BJ (cell line): ENCODE measurements around the gene NOX5. TPM values are rescaled to one million over a fixed set of nuclear protein-coding genes. Genes with fewer than 3 reads are reported as not detected.
A peak's percentile ranks its signal among the peaks of the same experiment; 100 is the strongest.

Source experiments
- CTCF ChIA-PET: fragments of 350-600 bp; formaldehyde crosslinking; extraction: SDS; loops from one replicate; lab custom pipeline; 2021; ENCODE audit warnings: antibody characterized with exemption, inconsistent platforms; lab: Yijun Ruan, JAX
- POLR2A ChIA-PET: fragments of 300-600 bp; sonication (Branson Sonifier 250); formaldehyde crosslinking; extraction: SDS; loops from one replicate; lab custom pipeline; 2021; ENCODE audit warnings: antibody characterized with exemption; lab: Charles Lee
- DNase-seq: peaks from one replicate; pipeline ENCODE4 v3.0.0-alpha.2; 2011; ENCODE audit warnings: low read depth
- H3K27me3 ChIP-seq: 2 replicates; pipeline ENCODE4 v1.6.0; 2011; ENCODE audit warnings: low read length; ENCODE audit not compliant: control insufficient read depth, insufficient read depth
- H3K36me3 ChIP-seq: 2 replicates; pipeline ENCODE4 v1.5.1; 2011; ENCODE audit warnings: low read length; ENCODE audit not compliant: control insufficient read depth, insufficient read depth
- H3K4me3 ChIP-seq: 2 replicates; pipeline ENCODE4 v1.5.1; 2011; ENCODE audit warnings: low read depth, mild to moderate bottlenecking, control low read depth, low read length
- CTCF ChIP-seq: IDR thresholded peaks from 2 replicates; pipeline ENCODE4 v1.5.1; 2011; ENCODE audit warnings: low read depth, mild to moderate bottlenecking, control low read depth, inconsistent platforms, low read length, moderate library complexity; ENCODE audit not compliant: insufficient read depth
- polyA plus RNA-seq: library from polyadenylated mRNA; depleted of rRNA; stranded (reverse); fragments of >200 nt; gene quantifications from 2 replicates; pipeline ENCODE4 v1.2.3, GENCODE V29; 2011

The NOX5 gene
- polyA plus RNA-seq, 1 experiment, result 0.86 TPM

GRCh38 chr15:69032031-69032430 is 17.5 kb downstream of the NOX5 start:
- POLR2A ChIA-PET, result no interaction called here
- CTCF ChIA-PET, result interaction anchor here (0.7 to 1.6 kb wide), 6 partner anchors 9 to 41 kb away, joined by 3 to 14 read pairs (median 4); partner anchors contain the start of gene NOX5
- no peak for DNase-seq
- TF ChIP-seq CTCF, result no peak
- H3K36me3 ChIP-seq, result no peaks in the 10 kb centered on the region
- no peaks in the 10 kb centered on the region for H3K27me3 ChIP-seq
- no peak overlapping the region; the same call in none of the 2 replicates for H3K4me3 ChIP-seq

- ChIA-PET POLR2A (no interaction called here), CTCF (interaction anchor here (0.6 to 1.7 kb wide), 4 partner anchors 11 to 100 kb away, joined by 3 to 6 read pairs (median 4); no protein-coding TSS in a partner anchor)
- H3K27me3 ChIP-seq, result no peaks in the 10 kb centered on the region
- H3K36me3 ChIP-seq, result no peaks in the 10 kb centered on the region
- no peak for TF ChIP-seq CTCF
- no peak for DNase-seq
- no peak overlapping the region for H3K4me3 ChIP-seq
Observed at GRCh38 chr15:69032703-69033373, 18.3 kb downstream of the NOX5 start.

GRCh38 chr15:69034352-69034751 is 19.9 kb downstream of the NOX5 start:
- no peaks in the 10 kb centered on the region for H3K36me3 ChIP-seq
- ChIA-PET CTCF (interaction anchor here (0.8 to 1.7 kb wide), 6 partner anchors 9 to 360 kb away, joined by 3 to 6 read pairs (median 4); no protein-coding TSS in a partner anchor), POLR2A (no interaction called here)
- DNase-seq, result peak; percentile 50
- H3K27me3 ChIP-seq, result no peaks in the 10 kb centered on the region
- H3K4me3 ChIP-seq, result no peak overlapping the region
- no peak for TF ChIP-seq CTCF

GRCh38 chr15:69035205-69035917 is 20.9 kb downstream of the NOX5 start:
- Histone ChIP-seq H3K36me3 (no peaks in the 10 kb centered on the region), H3K4me3 (no peak overlapping the region), H3K27me3 (no peaks in the 10 kb centered on the region)
- ChIA-PET POLR2A (no interaction called here), CTCF (interaction anchor here (0.9 to 1.5 kb wide), 5 partner anchors 9 to 359 kb away, joined by 3 to 4 read pairs (median 3); no protein-coding TSS in a partner anchor)
- DNase-seq, result no peak
- TF ChIP-seq CTCF, result no peak

GRCh38 chr15:69035918-69036258 is 21.4 kb downstream of the NOX5 start:
- CTCF ChIA-PET, result interaction anchor here (0.9 to 1.5 kb wide), 4 partner anchors 9 to 358 kb away, joined by 3 to 4 read pairs (median 4); no protein-coding TSS in a partner anchor
- no peak overlapping the region for H3K4me3 ChIP-seq
- no peaks in the 10 kb centered on the region for H3K27me3 ChIP-seq
- POLR2A ChIA-PET, result no interaction called here
- no peak for DNase-seq
- H3K36me3 ChIP-seq, result no peaks in the 10 kb centered on the region
- no peak for TF ChIP-seq CTCF
